ENCODE measurements around the gene SFXN3. TPM values are rescaled to one million over a fixed set of nuclear protein-coding genes. Genes with fewer than 3 reads are reported as not detected.

The SFXN3 gene
- total RNA-seq, 1 donor from 2014 or later, result 15.3 TPM

DNA sequence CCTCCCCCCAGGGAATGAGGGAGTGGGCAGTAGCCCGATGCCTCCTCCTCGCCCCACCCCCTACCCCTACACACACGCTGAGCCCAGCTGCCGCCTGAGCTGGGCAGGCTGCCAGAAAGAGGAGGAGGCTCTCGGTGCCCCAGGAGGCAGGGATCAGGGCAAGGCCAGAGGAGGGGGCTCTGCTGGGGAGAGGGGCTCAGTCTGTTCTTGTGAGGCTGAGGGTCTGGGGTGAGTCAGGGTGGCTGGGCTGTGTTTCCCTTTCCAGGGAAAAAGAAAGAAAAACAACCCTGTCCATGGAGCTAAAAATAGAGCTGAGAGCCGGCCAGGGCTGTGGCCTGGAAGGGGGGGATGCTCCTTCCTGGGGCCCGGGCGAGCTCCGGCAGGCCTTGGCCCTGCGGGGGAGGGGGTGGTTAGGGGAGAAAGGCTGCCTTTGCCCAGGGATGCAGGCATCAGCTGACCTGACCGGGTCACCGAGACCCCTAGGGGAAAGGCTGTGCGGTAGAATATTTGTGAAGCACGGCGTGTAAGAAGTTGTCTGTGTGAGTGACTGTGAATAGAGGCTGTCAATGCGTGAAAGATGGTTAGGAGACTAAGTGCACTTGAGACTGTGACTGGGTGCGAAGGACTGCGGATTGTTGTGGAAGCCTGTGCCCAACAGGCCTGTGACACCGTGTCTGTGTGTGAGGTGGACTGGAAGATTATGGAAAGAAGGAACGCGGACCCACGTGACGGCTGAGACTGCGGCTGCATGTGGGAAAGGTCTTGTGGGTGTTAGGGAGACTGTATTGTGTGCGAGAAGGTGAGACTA lies 32.6 kb upstream of the SFXN3 start:
- Mint-ChIP-seq H3K4me3 (peak overlapping the region; percentile 94), H3K9me3 (no peaks in the 10 kb centered on the region), H3K27me3 (no peaks in the 10 kb centered on the region), H3K4me1 (ENCODE audit: unreplicated experiment) (peaks cover 30% of the 10 kb centered on the region), H3K36me3 (peaks cover 4% of the 10 kb centered on the region), H3K27ac (peak overlapping the region; percentile 95)
- peak; percentile 92 for DNase-seq (ENCODE audit: extremely low spot score, unreplicated experiment)
- no peak for TF ChIP-seq CTCF (conservative IDR thresholded peaks at IDR 0.05)

GRCh38 chr10:100998991-100999741 lies 31.9 kb upstream of the SFXN3 start:
- Mint-ChIP-seq H3K27ac (peak overlapping the region; percentile 95), H3K4me3 (peak overlapping the region; percentile 94), H3K4me1 (ENCODE audit: unreplicated experiment) (peaks cover 30% of the 10 kb centered on the region), H3K36me3 (peaks cover 4% of the 10 kb centered on the region), H3K9me3 (no peaks in the 10 kb centered on the region), H3K27me3 (no peaks in the 10 kb centered on the region)
- peak; percentile 100 for TF ChIP-seq CTCF (conservative IDR thresholded peaks at IDR 0.05)
- DNase-seq (ENCODE audit: extremely low spot score, unreplicated experiment), result peak; percentile 90

GRCh38 chr10:100999742-101000126 lies 31.3 kb upstream of the SFXN3 start, which contains the start of gene LZTS2:
TSS of gene LZTS2 (plus strand) at chr10:100999808. CDS start at chr10:101002539, 2,731 bp downstream.
- Mint-ChIP-seq H3K27me3 (no peaks in the 10 kb centered on the region), H3K9me3 (no peaks in the 10 kb centered on the region), H3K27ac (peak within 1 kb of the TSS; percentile 95), H3K4me3 (peak within 1 kb of the TSS; percentile 94), H3K4me1 (ENCODE audit: unreplicated experiment) (peaks cover 24% of the 10 kb centered on the region), H3K36me3 (peaks cover 4% of the 10 kb centered on the region)
- no peak for DNase-seq (ENCODE audit: extremely low spot score, unreplicated experiment)
- TF ChIP-seq CTCF (conservative IDR thresholded peaks at IDR 0.05), result no peak

- no peaks in the 10 kb centered on the region for H3K27me3 Mint-ChIP-seq
- H3K9me3 Mint-ChIP-seq, result no peaks in the 10 kb centered on the region
- H3K27ac Mint-ChIP-seq, result peak overlapping the region; percentile 90
- DNase-seq (ENCODE audit: extremely low spot score, unreplicated experiment), result no peak
- peaks cover 19% of the 10 kb centered on the region for H3K4me1 Mint-ChIP-seq (ENCODE audit: unreplicated experiment)
- no peak for TF ChIP-seq CTCF (conservative IDR thresholded peaks at IDR 0.05)
- H3K4me3 Mint-ChIP-seq, result peak overlapping the region; percentile 90
- H3K36me3 Mint-ChIP-seq, result peaks cover 4% of the 10 kb centered on the region
These were observed 30.7 kb upstream of the SFXN3 start for GRCh38 chr10:101000127-101000914.

- Mint-ChIP-seq H3K27me3 (no peaks in the 10 kb centered on the region), H3K9me3 (no peaks in the 10 kb centered on the region), H3K36me3 (peaks cover 4% of the 10 kb centered on the region), H3K27ac (peak overlapping the region; percentile 90), H3K4me1 (ENCODE audit: unreplicated experiment) (peaks cover 11% of the 10 kb centered on the region), H3K4me3 (peak overlapping the region; percentile 90)
- no peak for DNase-seq (ENCODE audit: extremely low spot score, unreplicated experiment)
- no peak for TF ChIP-seq CTCF (conservative IDR thresholded peaks at IDR 0.05)
These were observed 29.9 kb upstream of the SFXN3 start for GRCh38 chr10:101000915-101001658.

Data from type B pancreatic cell (in vitro differentiated cells).